Stimulated activated CD4-positive, alpha-beta T cell treated with anti-CD3 and anti-CD28 coated beads, TNF-alpha, amount 100 ng/mL, for 4 hours (primary cell): ENCODE results near the gene PPP4R4.

Source experiments
- DNase-seq, 3 experiments: peaks; one replicate each; pipeline ENCODE4 v3.0.0-alpha.2; 2020; ENCODE audit warnings: low read depth in 3 of 3

The PPP4R4 gene, protein sequence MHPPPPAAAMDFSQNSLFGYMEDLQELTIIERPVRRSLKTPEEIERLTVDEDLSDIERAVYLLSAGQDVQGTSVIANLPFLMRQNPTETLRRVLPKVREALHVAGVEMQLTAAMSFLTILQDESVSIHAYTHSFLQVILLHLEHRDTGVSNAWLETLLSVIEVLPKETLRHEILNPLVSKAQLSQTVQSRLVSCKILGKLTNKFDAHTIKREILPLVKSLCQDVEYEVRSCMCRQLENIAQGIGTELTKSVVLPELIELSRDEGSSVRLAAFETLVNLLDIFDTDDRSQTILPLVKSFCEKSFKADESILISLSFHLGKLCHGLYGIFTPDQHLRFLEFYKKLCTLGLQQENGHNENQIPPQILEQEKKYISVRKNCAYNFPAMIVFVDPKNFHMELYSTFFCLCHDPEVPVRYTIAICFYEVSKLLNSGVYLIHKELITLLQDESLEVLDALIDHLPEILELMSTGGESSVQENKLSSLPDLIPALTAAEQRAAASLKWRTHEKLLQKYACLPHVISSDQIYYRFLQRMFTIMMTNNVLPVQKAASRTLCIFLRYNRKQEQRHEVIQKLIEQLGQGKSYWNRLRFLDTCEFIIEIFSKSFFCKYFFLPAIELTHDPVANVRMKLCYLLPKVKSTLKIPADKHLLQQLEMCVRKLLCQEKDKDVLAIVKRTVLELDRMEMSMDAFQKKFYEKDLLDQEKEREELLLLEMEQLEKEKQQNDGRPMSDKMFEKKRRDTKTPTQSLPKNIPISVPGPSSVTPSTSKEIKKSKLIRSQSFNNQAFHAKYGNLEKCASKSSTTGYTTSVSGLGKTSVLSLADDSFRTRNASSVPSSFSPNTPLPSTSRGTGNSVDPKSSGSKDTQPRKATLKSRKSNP

DNA sequence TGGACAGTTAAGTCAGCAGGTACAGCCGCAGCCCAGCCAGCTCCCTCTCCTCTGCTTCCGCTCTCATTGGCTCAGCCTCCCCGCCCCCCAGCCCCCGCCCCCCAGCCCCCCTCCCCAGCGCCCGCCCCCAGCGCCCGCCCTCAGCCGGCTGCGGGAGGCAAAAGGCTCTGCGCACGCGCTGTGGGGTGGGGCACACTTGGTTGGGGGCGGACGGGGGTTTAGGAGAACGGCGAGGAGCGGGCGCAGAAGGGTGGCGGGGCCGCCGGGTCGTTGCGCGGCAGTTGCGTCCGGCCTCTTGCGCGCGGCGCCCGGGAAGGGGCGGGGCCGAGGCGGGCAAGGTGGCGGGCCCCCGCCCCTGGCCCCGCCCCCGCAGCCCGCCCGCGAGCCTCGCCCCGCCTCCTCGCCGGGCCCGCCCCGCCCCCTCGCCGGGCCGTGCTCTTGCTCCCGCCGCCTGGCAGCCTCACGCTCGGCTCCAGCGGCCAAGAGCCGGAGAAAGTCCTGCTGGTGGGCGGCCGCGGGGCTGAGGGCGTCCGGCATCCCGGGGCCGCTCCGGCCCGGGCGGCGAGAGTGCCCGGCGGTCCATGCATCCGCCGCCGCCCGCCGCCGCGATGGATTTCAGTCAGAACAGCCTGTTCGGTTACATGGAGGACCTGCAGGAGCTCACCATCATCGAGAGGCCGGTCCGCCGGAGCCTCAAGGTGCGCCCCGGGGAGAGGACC is at the start of gene PPP4R4:
Gene PPP4R4, plus strand, starts transcription at position 438 of the 719 bp plus-strand sequence. Its CDS starts 144 bp downstream, at position 582.
- peak; percentile 78 to 82 (median 80) for DNase-seq

- no peak for DNase-seq
These were observed 49.3 kb upstream of the PPP4R4 start for GRCh38 chr14:94124582-94125377.

GRCh38 chr14:94125659-94126418 is 48.3 kb upstream of the PPP4R4 start:
- DNase-seq, result no peak

DNA sequence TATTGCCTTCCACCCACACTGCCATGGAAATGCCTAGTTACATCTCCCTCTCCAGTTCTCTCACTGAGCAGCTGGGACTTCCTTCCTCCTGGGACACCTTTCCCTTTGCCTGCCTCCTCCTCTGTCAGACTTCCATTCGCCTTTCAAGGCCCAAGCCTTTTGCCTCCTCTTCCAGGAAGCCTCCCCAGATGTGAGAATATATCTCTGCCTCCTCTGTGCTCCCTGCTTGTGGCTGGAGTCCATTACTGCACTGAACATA is 47.8 kb upstream of the PPP4R4 start:
- DNase-seq, result no peak

DNA sequence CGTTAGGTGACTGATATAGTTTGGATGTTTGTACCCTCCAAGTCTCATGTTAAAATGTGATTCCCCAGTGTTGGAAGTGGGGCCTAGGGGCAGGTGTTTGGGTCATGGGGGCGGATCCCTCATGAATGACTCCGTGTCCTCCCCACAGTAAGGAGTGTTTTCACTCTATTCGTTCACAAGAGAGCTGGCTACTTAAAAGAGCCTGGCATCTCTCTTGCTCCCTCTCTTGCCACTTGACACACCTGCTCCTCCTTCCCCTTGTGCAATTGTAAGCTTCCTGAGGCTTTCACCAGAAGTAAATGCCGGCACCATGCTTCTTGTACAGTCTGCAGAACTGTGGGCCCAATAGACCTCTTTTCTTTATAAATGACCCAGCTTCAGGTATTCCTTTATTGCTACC is 47.3 kb upstream of the PPP4R4 start:
- no peak for DNase-seq

DNA sequence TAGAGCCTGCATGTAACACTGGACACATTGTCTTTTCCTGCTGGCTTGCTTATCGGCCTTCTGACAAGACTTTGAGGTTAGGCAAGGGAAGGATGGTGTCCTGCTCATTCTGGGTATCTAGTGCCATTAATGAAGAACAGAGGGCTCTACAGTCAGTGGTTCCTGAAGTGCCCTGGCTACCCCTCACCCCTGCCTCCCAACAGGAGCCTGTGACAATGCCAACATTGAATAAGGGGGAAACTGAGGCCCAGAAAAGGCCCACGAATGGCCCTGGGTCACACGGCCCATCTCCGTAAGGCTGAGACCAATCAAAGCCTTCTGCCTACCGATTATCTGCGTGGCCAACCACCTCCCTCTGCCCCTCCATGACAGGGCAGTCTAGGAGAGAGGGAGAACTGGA is 46.8 kb upstream of the PPP4R4 start:
- no peak for DNase-seq

DNA sequence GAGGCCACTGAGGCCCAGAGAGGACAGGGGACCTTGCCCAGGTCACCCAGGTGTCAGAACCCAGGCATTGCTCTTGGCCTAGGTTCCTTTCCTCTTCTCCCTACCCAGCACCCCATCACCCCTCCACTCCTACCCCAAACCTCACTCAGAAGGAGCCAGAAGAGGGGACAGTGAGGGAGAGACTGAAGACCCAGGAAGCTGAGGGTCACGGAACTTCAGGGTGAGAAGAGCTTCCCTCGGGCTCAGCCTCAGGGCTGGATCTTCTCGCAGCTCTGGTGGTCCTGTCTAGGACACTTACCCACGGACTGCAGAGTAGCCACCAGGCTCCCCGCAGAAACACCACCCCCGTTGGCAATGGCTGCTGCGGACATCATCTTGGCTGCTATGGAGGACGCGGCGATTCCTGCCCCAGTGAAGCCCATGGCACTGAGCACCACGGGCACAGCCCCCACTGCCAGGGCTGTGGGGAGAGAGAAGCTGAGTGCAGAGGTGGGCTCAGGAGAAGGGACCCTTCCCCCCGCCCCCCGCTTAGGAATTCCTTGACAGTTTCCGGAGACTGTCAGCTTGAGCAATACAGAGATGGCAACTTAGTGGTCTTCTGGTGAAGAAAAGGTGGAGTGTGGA is 45.8 kb upstream of the PPP4R4 start:
- DNase-seq, result no peak

- peak; percentile 27 to 39 (median 30) for DNase-seq
These were observed 44.9 kb upstream of the PPP4R4 start, which contains the start of gene IFI27L2 for GRCh38 chr14:94129111-94129757. TSS of gene IFI27L2 (minus strand) at chr14:94129604. CDS start at chr14:94129564, 40 bp downstream.

GRCh38 chr14:94129758-94130414 is 44.2 kb upstream of the PPP4R4 start:
- DNase-seq, result no peak

DNA sequence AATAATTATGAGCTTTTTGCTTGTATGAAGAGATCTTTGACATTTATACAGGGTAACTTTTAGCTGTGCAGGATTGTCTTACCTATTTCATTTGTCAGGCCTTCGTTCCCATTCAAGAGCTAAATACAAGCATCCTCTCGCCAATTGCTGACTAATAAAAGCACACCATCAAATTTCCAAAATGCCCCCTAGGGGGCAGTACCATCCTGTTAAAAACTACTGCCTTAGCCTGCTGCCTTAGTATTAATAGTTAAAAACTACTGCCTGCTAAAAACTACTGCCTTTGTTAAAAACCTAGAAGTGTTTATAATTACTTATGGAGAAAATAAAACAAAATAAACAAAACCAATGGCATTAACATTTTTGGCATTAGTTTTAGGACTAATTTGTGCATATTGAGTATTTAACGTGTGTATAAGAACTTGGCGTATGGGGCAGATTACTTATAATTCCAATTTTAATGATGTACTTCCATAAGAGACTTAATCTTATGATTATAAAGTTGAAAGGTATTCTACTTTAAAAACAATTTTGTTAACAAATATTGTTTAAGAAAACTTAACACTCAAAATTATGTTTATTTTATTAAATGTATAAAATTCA is 41.7 kb upstream of the PPP4R4 start:
- peak in 1 of 3 experiments; percentile 45 for DNase-seq

GRCh38 chr14:94135476-94135875 is 38.6 kb upstream of the PPP4R4 start:
- no peak for DNase-seq

- DNase-seq, result peak; percentile 69 to 72 (median 71)
These were observed 37.4 kb upstream of the PPP4R4 start for GRCh38 chr14:94136575-94137331.

DNA sequence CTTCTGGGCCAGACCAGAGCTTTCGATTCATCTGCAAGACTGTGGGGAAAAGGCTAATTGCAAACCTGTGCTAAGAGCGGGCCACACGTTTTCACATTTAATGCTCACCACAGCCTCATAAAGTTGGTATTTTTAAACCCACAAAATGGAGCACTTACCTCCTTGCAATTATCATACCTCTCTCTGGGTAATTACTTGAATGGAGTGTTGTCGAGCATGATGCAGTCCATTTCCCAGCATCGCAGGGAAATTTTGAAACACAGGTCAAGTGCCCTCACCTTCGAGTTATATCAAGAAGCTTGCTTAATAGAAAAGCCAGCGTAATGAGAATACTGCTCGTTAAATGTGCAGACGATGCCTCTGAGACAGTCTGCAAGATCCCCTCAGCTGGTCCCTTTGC is 35.9 kb upstream of the PPP4R4 start:
- DNase-seq, result no peak

DNA sequence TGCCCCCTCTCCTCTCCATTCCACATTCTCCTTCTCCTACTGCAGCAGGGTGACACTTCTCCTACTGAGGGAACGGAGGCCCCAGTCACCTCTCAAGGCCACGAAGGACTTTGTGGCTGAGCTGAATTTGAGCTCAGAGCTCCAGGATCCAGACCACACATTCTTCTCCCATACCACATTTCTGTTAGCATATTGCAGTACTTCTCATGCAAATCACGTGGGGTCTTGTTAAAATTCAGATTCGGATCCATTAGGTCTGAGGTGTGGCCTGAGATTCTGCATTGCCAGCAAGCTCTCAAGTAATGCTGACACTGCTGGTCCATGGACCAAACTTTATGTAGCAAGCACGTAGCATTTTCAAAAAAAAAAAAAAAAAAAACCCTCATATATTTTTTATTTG is 35.1 kb upstream of the PPP4R4 start:
- no peak for DNase-seq

DNA sequence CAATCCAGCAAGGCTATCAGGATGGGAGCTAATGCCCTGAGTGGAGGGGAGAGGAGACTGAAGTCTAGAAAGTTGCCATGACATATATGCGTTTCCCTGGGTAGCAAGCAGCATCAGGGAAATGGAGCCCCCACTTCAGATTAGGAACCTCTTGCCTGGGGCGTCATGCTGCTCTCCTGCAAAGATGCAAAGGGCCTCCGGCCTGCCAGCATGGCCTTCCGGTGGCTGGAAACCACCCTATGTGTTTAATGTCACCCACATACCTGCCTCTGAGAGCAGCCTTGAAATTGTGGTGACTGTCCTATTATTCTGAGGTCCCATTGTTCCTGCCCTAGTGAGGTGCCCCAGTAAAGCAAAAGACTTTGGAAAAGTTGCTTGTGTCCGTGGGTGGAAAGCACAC is 34.7 kb upstream of the PPP4R4 start:
- DNase-seq, result no peak

GRCh38 chr14:94142247-94142646 is 31.9 kb upstream of the PPP4R4 start:
- DNase-seq, result no peak

DNA sequence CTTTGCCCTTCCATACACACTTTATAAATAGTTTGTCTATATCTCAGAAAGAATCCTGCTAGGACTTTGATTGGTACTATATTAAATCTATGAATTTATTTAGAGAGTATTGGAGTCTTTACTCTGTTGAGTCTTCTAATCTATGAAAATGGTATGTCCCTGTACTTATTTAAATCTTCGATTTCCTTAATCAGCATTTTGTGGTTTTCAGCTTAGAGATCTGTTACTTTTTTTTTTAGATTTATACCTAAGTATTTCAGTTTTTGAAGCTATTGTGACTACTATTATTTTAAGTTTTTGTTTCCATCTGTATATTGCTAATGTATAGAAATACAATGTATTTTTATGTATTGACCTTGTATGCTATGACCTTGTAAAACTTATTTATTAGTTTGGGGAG is 31.3 kb upstream of the PPP4R4 start:
- DNase-seq, result no peak

- no peak for DNase-seq
These were observed 30.9 kb upstream of the PPP4R4 start for GRCh38 chr14:94143239-94143638.
